Measurements from ENCODE around the gene ZNF442.
"Not testable (repeated sequence)": the region's sequence is repeated elsewhere in the genome, so short reads cannot be mapped to it uniquely, and the experiment has no call there.

The ZNF442 gene

GRCh38 chr19:12365236-12366162 is at the start of gene ZNF442:
ZNF442 (minus strand) TSS chr19:12365683; CDS start chr19:12363631, 2,052 bp downstream.
- peak within 1 kb of the TSS; percentile 38 to 96 (median 84) for H3K27ac ChIP-seq
- H3K4me3 ChIP-seq: peak within 1 kb of the TSS; percentile 73 to 98 (median 85)

- Histone ChIP-seq H3K4me3 (no peak overlapping the region), H3K27ac (no peak overlapping the region)
These were observed 46.4 kb upstream of the ZNF442 start for GRCh38 chr19:12411893-12412292.

DNA sequence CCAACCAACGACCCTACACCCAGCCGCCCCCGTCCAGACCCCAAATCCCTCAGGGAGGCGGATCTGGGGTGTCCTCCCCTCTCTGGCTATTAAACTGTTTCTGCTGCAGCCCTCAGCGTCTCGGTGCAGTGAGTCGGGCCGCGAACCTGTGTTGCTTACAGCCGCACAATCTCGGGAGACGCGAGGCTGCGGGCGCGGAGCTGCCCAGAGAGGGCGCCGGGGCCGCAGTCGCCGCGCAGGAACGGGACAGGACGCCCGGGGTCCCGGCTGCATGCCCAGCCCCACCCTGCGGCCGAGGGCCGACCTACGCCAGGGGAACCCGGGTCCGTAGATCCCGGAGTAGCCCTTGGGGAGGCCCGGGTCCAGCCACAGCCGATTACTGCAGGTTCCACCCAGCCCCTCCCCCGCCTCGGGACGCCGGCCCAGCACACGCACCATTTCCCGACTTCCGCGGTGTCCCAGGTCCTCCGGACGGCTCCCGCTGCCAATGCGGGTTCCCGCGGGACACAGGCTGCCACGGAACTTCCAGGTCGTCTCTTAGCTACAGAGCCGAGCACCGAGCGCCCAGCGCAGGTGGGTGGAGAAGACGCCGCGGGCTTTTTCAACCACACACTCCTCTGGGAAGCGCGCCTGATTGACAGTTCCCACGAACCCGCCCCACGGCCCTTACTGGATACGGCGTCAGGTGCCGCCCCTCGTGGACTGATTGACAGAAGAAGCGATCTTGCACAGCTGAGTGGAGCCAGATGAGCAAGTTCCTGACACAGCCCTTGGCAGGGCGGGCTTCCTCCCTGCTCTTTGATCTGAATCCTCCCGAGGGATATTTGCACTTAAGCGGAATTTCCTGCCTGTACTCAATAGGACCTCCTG is 35.4 kb upstream of the ZNF442 start, which contains the start of gene ZNF799:
ZNF799 (minus strand) TSS at position 639 of the 870 bp plus-strand sequence; CDS start at position 438, 201 bp downstream.
- H3K27ac ChIP-seq: peak within 1 kb of the TSS in 20 of 21 experiments; percentile 40 to 87 (median 80)

GRCh38 chr19:12399901-12400632 is 34.6 kb upstream of the ZNF442 start:
- Histone ChIP-seq H3K4me3 (peak overlapping the region; percentile 72 to 98 (median 80)), H3K27ac (peak overlapping the region in 20 of 21 experiments; percentile 40 to 87 (median 80))

More for the DNA sequence above, 35.4 kb upstream of the ZNF442 start, which contains the start of gene ZNF799:
- H3K4me3 ChIP-seq: peak within 1 kb of the TSS; percentile 72 to 98 (median 80)

- H3K27ac ChIP-seq, H3K4me3 ChIP-seq: not testable (repeated sequence)
These were observed 25.7 kb upstream of the ZNF442 start for GRCh38 chr19:12391148-12391547.

GRCh38 chr19:12386365-12386764 is 20.9 kb upstream of the ZNF442 start:
- not testable (repeated sequence) for H3K4me3 ChIP-seq, H3K27ac ChIP-seq

GRCh38 chr19:12380444-12380737 is 14.9 kb upstream of the ZNF442 start:
- Histone ChIP-seq H3K27ac (no peak overlapping the region), H3K4me3 (no peak overlapping the region)

GRCh38 chr19:12379732-12380443 is 14.4 kb upstream of the ZNF442 start:
- no peak overlapping the region for H3K4me3 ChIP-seq
- no peak overlapping the region for H3K27ac ChIP-seq

DNA sequence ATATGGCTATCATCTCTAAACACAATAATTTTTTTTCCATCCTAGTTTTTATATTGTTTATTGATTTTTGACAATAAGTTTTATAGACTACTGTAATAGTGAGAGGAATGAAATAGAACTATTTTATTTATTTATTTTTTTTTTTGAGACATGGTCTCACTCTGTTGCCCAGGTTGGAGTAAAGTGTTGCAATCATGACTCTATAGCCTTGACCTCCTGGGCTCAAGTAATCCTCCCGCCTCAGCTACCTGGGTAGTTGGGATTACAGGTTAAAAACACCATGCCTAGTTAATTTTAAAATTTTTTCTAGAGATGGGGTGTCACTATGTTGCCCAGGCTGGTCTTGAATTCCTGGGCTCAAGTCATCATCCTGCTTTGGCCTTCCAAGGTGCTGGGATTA is 8.5 kb upstream of the ZNF442 start:
- no peak overlapping the region for H3K4me3 ChIP-seq
- no peak overlapping the region for H3K27ac ChIP-seq

DNA sequence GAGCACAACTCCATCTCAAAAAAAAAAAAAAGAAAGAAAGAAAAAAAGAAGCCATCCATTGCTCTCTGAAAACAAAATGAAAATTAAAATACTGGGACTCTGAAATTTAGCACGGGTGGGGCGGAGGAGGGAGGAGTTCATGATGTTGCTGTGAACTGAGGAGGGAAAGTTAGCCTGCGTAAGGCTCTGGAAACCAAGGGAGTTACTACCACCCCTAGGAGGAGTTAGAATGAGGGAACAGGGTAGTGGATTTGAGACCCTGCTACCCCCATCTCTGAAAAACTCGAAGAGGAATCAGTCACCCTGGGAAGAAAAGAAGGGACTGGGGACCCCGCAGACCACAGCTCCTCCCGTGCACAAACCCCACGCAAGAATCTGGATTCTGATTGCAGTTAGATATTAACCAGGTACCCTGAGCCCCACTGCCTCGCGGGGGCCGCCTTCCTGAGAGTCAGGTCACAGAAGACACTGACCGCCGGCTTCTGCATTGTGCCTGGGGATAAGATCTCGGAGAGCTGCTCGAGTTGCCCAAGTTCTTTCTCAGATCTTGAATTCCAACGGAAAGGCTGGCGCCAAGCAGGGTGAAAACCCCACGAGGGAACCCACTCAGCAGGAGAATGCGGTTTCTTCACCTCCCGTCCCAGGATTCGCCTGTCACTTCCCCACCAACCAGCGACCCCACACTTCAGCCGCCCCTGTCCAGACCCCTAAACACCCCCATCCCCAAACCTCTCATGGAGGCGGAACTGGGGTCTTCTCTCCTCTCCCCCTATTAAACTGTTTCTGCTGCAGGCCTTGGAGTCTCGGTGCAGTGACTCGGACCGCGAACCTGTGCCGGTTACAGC is 870 bp downstream of the ZNF442 start:
- peak overlapping the region; percentile 38 to 96 (median 84) for H3K27ac ChIP-seq
- peak overlapping the region; percentile 73 to 98 (median 85) for H3K4me3 ChIP-seq

DNA sequence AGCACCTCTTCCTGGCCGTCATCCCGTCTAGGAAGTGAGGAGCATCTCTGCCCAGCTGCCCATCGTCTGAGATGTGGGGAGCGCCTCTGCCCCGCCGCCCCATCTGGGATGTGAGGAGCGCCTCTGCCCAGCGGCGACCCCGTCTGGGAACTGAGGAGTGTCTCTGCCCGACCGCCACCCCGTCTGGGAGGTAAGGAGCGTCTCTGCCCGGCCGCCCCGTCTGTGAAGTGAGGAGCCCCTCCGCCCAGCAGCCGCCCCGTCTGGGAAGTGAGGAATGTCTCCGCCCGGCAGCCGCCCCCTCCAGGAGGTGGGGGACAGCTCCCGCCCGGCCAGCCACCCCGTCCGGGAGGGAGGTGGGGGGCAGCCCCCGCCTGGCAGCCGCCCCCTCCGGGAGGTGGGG is 3.2 kb downstream of the ZNF442 start:
- H3K27ac ChIP-seq, H3K4me3 ChIP-seq: not testable (repeated sequence)

DNA sequence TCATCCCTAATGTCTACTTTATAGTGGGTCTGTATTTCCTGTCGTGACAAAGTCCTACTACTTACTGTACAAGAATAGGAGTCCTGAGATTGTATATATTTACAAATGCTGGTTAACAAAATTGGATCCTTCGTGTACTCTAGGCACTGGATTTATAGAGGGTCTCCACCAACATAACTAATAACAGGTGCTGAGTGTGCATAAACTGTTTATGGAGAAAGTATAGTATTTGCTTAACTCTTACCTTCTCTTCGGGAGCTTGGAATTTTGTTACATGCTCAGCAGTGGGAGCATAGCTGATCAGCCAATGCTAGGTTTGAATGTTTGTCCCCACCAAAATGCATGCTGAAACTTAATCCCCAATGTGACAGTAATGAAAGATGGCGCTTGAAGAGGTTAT is 12.1 kb downstream of the ZNF442 start:
- H3K4me3 ChIP-seq: no peak overlapping the region

GRCh38 chr19:12350890-12351197 is 14.6 kb downstream of the ZNF442 start:
- Histone ChIP-seq H3K27ac (no peak overlapping the region), H3K4me3 (no peak overlapping the region)

More for the DNA sequence above, 12.1 kb downstream of the ZNF442 start:
- no peak overlapping the region for H3K27ac ChIP-seq

- no peak overlapping the region for H3K4me3 ChIP-seq
- no peak overlapping the region for H3K27ac ChIP-seq
These were observed 15.1 kb downstream of the ZNF442 start for GRCh38 chr19:12350185-12350889.

DNA sequence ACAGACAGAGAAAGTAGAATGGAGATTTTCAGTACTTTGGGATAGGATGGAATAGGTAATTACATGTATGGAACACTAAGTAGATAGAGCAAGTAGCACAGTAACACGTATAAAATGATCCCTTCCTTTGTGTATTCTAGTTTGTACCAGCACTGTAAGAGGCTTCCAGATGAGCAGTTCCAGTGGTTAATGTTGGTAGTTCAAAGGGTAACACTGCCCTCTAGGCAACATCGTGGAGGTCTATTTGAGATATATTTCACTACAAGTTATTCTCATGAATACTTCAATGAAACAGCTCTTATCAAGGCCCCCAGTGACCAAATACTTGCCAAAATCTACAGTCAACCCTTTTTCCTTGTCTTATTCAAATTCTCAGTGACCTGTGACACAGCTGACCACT is 18.6 kb downstream of the ZNF442 start:
- H3K27ac ChIP-seq: no peak overlapping the region
- H3K4me3 ChIP-seq: no peak overlapping the region

DNA sequence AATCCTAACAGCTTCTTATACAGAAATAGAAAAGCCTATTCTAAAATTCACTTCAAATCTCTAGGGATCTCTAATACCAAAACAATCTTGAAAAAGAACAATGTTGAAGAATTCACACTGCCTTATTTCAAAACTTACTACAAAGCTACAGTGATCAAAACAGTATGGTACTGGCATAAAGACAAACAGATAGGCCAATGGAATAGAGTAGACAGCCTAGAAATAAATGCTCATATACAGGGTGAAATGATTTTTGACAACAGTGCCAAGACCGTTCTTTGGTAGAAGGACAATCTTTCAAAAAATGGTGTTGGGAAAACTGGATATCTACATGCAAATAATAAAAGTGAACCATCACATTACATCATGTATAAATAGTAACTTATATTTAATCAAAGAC is 20.3 kb downstream of the ZNF442 start:
- no peak overlapping the region for H3K4me3 ChIP-seq

More for the DNA sequence above, 20.3 kb downstream of the ZNF442 start:
- no peak overlapping the region for H3K27ac ChIP-seq

All from skin epidermis (tissue), 12 donors.